Ascending aorta (tissue), 2 donors: Measurements from ENCODE around the gene SELENOO. TPM values are rescaled to one million over a fixed set of nuclear protein-coding genes. Genes with fewer than 3 reads are reported as not detected.
"Not testable (repeated sequence)": the region's sequence is repeated elsewhere in the genome, so short reads cannot be mapped to it uniquely, and the experiment has no call there.

Experiments
- DNase-seq, 2 donors: peaks; one replicate each; pipeline ENCODE4 v3.0.0-alpha.2; 2019; ENCODE audit warnings: low spot score in 2 of 2
- H3K27ac ChIP-seq, 2 donors: fragments of 200-600 bp; sonication (generic); one replicate each; pipeline ENCODE4 v1.5.1; 2016 to 2017; ENCODE audit warnings: mild to moderate bottlenecking in 1 of 2
- H3K27me3 ChIP-seq: fragments of 200-600 bp; sonication (generic); one replicate; pipeline ENCODE4 v1.5.1; 2017
- H3K36me3 ChIP-seq, 2 donors: fragments of 200-600 bp; sonication (generic); one replicate each; pipeline ENCODE4 v1.5.1; 2016
- H3K4me1 ChIP-seq, 2 donors: fragments of 200-600 bp; sonication (generic); one replicate each; pipeline ENCODE4 v1.5.1; 2016 to 2017; ENCODE audit warnings: mild to moderate bottlenecking in 1 of 2
- H3K4me3 ChIP-seq, 2 donors: fragments of 200-600 bp; sonication (generic); one replicate each; pipeline ENCODE4 v1.5.1; 2016 to 2017; ENCODE audit warnings: mild to moderate bottlenecking in 1 of 2
- H3K9me3 ChIP-seq, 2 donors: fragments of 200-600 bp; sonication (generic); one replicate each; pipeline ENCODE4 v1.5.1; 2016
- CTCF ChIP-seq, 3 experiments: fragments of 200-600 bp in 2 of 3; fragments of 450-650 bp in 1 of 3; sonication (generic) in 2 of 3; IDR thresholded peaks; one replicate each; pipeline ENCODE4 v1.5.1; 2016 to 2019; ENCODE audit warnings: antibody characterized with exemption in 3 of 3, mild to moderate bottlenecking in 1 of 3, moderate library complexity in 1 of 3
- intact Hi-C: fragments of 100-400 bp; cut with DNase I; formaldehyde crosslinking; loops from one replicate; pipeline ENCODE4 v1.15.1; 2023
- total RNA-seq: library from RNA; depleted of rRNA; stranded (reverse); fragments of >200 nt; gene quantifications from one replicate; pipeline ENCODE4 v1.1.0, GENCODE V29; 2016

Gene SELENOO
- total RNA-seq, 1 donor from 2014 or later: 41.7 TPM

DNA sequence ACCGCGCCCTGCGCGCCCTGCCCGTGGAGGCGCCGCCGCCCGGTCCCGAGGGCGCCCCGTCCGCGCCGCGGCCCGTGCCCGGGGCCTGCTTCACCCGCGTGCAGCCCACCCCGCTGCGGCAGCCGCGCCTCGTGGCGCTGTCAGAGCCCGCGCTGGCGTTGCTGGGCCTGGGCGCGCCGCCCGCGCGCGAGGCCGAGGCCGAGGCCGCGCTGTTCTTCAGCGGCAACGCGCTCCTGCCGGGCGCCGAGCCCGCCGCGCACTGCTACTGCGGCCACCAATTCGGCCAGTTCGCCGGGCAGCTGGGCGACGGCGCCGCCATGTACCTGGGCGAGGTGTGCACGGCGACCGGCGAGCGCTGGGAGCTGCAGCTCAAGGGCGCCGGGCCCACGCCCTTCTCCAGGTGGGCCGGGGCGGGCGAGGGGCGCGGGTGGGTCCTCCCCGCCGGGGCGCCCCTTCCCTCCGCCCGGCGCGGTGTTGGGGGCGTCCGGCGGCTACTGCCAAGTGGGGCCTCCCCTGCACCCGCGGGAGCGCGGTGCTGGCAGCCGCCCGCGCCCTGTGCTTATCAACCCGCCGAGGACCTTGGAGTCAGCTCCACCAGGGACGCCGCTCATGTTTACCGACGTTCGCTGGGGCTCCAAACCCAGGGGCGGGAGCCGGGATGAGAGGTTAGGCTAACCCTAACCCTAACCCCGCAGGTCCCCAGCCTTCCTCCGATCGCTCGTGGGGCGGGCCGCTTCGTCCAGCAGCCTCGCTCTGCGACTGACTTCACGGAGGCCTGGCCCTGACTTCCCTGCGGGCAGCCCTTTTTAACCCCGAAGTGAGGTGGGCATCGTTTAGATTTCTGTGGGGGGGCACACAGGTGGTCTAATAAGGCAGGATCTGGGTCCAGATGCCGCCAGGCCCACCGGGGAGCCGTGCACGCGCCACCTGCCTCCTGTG, 649 bp downstream of the SELENOO start:
- no peaks in the 10 kb centered on the region for H3K27me3 ChIP-seq
- H3K9me3 ChIP-seq: no peaks in the 10 kb centered on the region
- no peak for DNase-seq
- intact Hi-C loops: loop anchor here (2.0 to 5.0 kb wide), 5 partner anchors 41 to 349 kb away; partner anchors contain the start of genes ALG12, CRELD2, LMF2 and NCAPH2
- H3K27ac ChIP-seq: peak overlapping the region; percentile 58 to 68
- H3K4me3 ChIP-seq: peak overlapping the region; percentile 76 to 88
- no peak for TF ChIP-seq CTCF (IDR thresholded peaks at IDR 0.05)
- peaks cover 15 to 18% of the 10 kb centered on the region in 2 donors for H3K36me3 ChIP-seq
- peaks cover 13 to 14% of the 10 kb centered on the region in 2 donors for H3K4me1 ChIP-seq

DNA sequence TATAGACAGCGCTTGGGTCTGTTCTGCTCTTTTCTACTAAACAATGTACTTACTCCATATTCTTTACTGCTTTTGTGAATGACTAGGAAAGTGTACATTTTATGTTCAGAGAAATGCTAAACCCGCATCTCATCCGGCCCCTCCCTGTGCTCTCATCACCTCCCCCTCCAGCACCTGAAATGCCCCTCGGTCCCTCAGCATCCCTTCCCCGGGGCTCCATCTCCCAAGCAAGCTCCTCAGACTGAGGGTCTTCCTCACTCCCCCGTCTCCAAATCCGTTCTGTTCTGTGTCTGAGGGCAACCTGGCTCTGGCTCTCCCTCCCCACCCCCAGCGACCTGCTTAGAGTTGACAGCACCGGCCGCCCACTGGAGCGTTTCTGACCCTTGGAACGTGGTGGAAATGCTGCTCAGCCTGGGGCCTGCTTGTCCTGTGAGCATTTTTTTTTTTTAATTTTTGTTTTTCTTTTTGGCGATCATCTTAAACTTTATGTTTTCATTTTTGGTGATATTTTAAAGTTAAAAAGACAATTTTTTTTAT, 1.4 kb downstream of the SELENOO start:
- no peak for TF ChIP-seq CTCF (IDR thresholded peaks at IDR 0.05)
- intact Hi-C loops: loop anchor here (5.0 kb wide), 4 partner anchors 40 to 350 kb away; partner anchors contain the start of genes LMF2, NCAPH2 and ZBED4

DNA sequence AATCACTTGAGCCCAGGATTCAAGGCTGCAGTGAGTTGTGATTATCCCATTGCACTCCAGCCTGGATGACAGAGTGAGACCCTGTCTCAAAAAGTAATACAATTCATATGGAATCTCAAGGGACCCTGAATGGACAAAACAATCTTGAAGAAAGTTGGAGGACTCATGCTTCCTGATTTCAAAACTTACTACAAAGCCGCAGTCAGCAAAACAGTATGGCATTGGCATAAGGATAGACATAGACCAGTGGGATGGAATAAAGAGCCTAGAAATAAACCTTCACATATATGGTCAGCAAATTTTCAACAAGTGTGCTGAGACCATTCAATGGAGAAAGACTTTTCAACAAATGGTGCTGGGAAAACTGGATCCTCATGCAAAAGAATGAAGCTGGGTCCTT, 2.5 kb downstream of the SELENOO start:
- TF ChIP-seq CTCF (IDR thresholded peaks at IDR 0.05): no peak
- Histone ChIP-seq H3K4me1 (peaks cover 13 to 14% of the 10 kb centered on the region in 2 donors), H3K4me3 (no peak overlapping the region), H3K9me3 (no peaks in the 10 kb centered on the region), H3K27me3 (no peaks in the 10 kb centered on the region), H3K27ac (no peak overlapping the region), H3K36me3 (peaks cover 22 to 23% of the 10 kb centered on the region in 2 donors)
- intact Hi-C loops: loop anchor here (5.0 kb wide), 4 partner anchors 39 to 351 kb away; partner anchors contain the start of genes LMF2, NCAPH2 and ZBED4
- no peak for DNase-seq

More for the DNA sequence above, 1.4 kb downstream of the SELENOO start:
- H3K27ac ChIP-seq: no peak overlapping the region
- no peaks in the 10 kb centered on the region for H3K27me3 ChIP-seq
- H3K4me1 ChIP-seq: peaks cover 13 to 14% of the 10 kb centered on the region in 2 donors
- no peak for DNase-seq
- no peaks in the 10 kb centered on the region for H3K9me3 ChIP-seq
- peaks cover 22 to 25% of the 10 kb centered on the region in 2 donors for H3K36me3 ChIP-seq
- peak overlapping the region; percentile 76 to 88 for H3K4me3 ChIP-seq

DNA sequence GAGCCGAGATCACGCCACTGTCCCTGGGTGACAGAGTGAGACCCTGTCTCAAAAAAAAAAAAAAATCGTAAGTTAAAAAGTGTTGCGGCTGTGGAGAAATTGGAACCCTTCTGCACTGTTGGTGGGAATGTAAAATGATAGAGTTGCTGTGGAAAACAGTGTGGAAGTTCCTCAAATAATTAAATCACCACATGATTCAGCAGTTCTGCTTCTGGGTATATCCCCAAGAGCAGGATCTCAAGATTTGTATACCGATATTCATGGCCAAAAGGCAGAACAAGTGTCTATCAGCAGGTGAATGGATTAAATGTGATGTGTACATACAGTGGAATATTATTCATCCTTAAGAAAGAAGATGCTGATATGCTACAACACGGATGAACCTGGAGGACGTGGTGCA, 3.8 kb downstream of the SELENOO start:
- Histone ChIP-seq H3K27me3 (no peaks in the 10 kb centered on the region), H3K4me3 (no peak overlapping the region), H3K27ac (no peak overlapping the region), H3K9me3 (no peaks in the 10 kb centered on the region), H3K4me1 (peaks cover 13 to 14% of the 10 kb centered on the region in 2 donors), H3K36me3 (peaks cover 26 to 31% of the 10 kb centered on the region in 2 donors)
- no peak for DNase-seq
- intact Hi-C loops: loop anchor here (5.0 kb wide), 4 partner anchors 38 to 352 kb away; partner anchors contain the start of genes LMF2, NCAPH2 and ZBED4
- TF ChIP-seq CTCF (IDR thresholded peaks at IDR 0.05): no peak

- H3K4me3 ChIP-seq, H3K27me3 ChIP-seq, H3K4me1 ChIP-seq, DNase-seq, H3K9me3 ChIP-seq, H3K27ac ChIP-seq: not testable (repeated sequence)
- H3K36me3 ChIP-seq: peaks cover 27 to 31% of the 10 kb centered on the region in 2 donors
- intact Hi-C loops: loop anchor here (5.0 kb wide), 4 partner anchors 37 to 353 kb away; partner anchors contain the start of genes LMF2, NCAPH2 and ZBED4
Measured at GRCh38 chr22:50204998-50205397, 4.2 kb downstream of the SELENOO start.
